Natural killer cell (primary cell): ENCODE results near the gene JSRP1. TPM values are rescaled to one million over a fixed set of nuclear protein-coding genes. Genes with fewer than 3 reads are reported as not detected.

Experiments
- ATAC-seq, 3 donors: fragments of 150-1000 bp in 2 of 3; fragments of 200-7000 bp in 1 of 3; cut with Tn5 transposase; 1 replicate in 1 of 3; 2 replicates in 2 of 3; pipeline ENCODE4 v1.10.0; 2021; ENCODE audit warnings: mild to moderate bottlenecking in 2 of 3, moderate library complexity in 2 of 3
- DNase-seq, 2 donors: peaks; one replicate each; pipeline versions ENCODE4 v3.0.0 to v3.0.0-alpha.2; 2013 to 2021; ENCODE audit warnings: mixed read lengths in 1 of 2
- H3K27ac ChIP-seq: one replicate; pipeline ENCODE4 v1.5.1; 2013; ENCODE audit warnings: mild to moderate bottlenecking, low read length
- H3K27me3 ChIP-seq: one replicate; pipeline ENCODE4 v1.6.1; 2013; ENCODE audit warnings: low read length; ENCODE audit not compliant: control insufficient read depth, insufficient read depth
- H3K36me3 ChIP-seq: one replicate; pipeline ENCODE4 v1.6.1; 2013; ENCODE audit warnings: low read length; ENCODE audit not compliant: control insufficient read depth, insufficient read depth
- H3K4me1 ChIP-seq: one replicate; pipeline ENCODE4 v1.6.1; 2013; ENCODE audit warnings: low read length; ENCODE audit not compliant: control insufficient read depth, insufficient read depth
- H3K4me3 ChIP-seq: one replicate; pipeline ENCODE4 v1.5.1; 2013; ENCODE audit warnings: low read length
- H3K9me3 ChIP-seq: one replicate; pipeline ENCODE4 v1.6.1; 2013; ENCODE audit warnings: low read length; ENCODE audit not compliant: control insufficient read depth, insufficient read depth
- H3K27ac Mint-ChIP-seq, 2 donors: one replicate each; pipeline ENCODE4 v1.8.0; 2022; ENCODE audit warnings: mild to moderate bottlenecking in 2 of 2, mixed read lengths in 2 of 2, moderate library complexity in 1 of 2
- H3K27me3 Mint-ChIP-seq, 2 donors: one replicate each; pipeline ENCODE4 v1.8.0; 2022; ENCODE audit warnings: low read depth in 2 of 2, mixed read lengths in 2 of 2
- H3K36me3 Mint-ChIP-seq: one replicate; pipeline ENCODE4 v1.8.0; 2022; ENCODE audit warnings: mixed read lengths
- H3K4me1 Mint-ChIP-seq, 2 donors: one replicate each; pipeline ENCODE4 v1.8.0; 2022; ENCODE audit warnings: mixed read lengths in 2 of 2
- H3K4me3 Mint-ChIP-seq: one replicate; pipeline ENCODE4 v1.8.0; 2022; ENCODE audit warnings: mild to moderate bottlenecking, moderate library complexity, mixed read lengths
- H3K9me3 Mint-ChIP-seq, 2 donors: one replicate each; pipeline ENCODE4 v1.8.0; 2022; ENCODE audit warnings: mixed read lengths in 2 of 2
- WGBS: methylation state at CpG from one replicate; pipeline ENCODE4 v1.1.7; 2013; ENCODE audit warnings: missing lambda C conversion rate; ENCODE audit not compliant: insufficient coverage; 5-methylcytosine and 5-hydroxymethylcytosine counted together
- intact Hi-C: fragments of 100-400 bp; cut with micrococcal nuclease; formaldehyde crosslinking; loops from one replicate; pipeline ENCODE4 v1.14.2; 2022
- total RNA-seq, 4 donors: library from RNA; stranded (reverse); fragments of 120-200 nt in 1 of 4; gene quantifications; one replicate each; pipeline versions ENCODE4 v1.2.3 to v1.2.4, GENCODE V29; 2013 to 2022
- TF ChIP-seq, protein P1 (sequence below): fragments of 200-600 bp; IDR thresholded peaks from one replicate; pipeline ENCODE4 v1.8.0; 2022; ENCODE audit warnings: antibody characterized with exemption

The JSRP1 gene
- total RNA-seq, result 1 to 10 TPM in 1 of 3 donors, under 1 TPM in 1, not detected in 1; 0.82 to 2.0 TPM
- total RNA-seq (2013), result 1.2 TPM

GRCh38 chr19:2255982-2256685 lies at the start of gene JSRP1:
Gene JSRP1 (minus strand): TSS chr19:2256417. CDS start chr19:2255314, 1,103 bp downstream.
- Mint-ChIP-seq H3K4me3 (no peak within 1 kb of the TSS), H3K36me3 (no peaks in the 10 kb centered on the region), H3K27me3 (peaks cover 0 to 18% of the 10 kb centered on the region in 2 donors), H3K4me1 (peaks cover 6 to 23% of the 10 kb centered on the region in 2 donors), H3K27ac (peak within 1 kb of the TSS; percentile 85 to 87), H3K9me3 (no peaks in the 10 kb centered on the region)
- TF ChIP-seq, protein P1, sequence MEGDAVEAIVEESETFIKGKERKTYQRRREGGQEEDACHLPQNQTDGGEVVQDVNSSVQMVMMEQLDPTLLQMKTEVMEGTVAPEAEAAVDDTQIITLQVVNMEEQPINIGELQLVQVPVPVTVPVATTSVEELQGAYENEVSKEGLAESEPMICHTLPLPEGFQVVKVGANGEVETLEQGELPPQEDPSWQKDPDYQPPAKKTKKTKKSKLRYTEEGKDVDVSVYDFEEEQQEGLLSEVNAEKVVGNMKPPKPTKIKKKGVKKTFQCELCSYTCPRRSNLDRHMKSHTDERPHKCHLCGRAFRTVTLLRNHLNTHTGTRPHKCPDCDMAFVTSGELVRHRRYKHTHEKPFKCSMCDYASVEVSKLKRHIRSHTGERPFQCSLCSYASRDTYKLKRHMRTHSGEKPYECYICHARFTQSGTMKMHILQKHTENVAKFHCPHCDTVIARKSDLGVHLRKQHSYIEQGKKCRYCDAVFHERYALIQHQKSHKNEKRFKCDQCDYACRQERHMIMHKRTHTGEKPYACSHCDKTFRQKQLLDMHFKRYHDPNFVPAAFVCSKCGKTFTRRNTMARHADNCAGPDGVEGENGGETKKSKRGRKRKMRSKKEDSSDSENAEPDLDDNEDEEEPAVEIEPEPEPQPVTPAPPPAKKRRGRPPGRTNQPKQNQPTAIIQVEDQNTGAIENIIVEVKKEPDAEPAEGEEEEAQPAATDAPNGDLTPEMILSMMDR, result no peak
- no peaks in the 10 kb centered on the region for H3K9me3 ChIP-seq
- DNase-seq, result peak in 1 of 2 donors; percentile 42
- H3K4me3 ChIP-seq, result no peak within 1 kb of the TSS
- WGBS, result 76% methylated on average over 24 of the region's 24 CpGs
- no peaks in the 10 kb centered on the region for H3K36me3 ChIP-seq
- intact Hi-C loops, result no loop called here
- peaks cover 24% of the 10 kb centered on the region for H3K27me3 ChIP-seq
- no peak within 1 kb of the TSS for H3K27ac ChIP-seq
- H3K4me1 ChIP-seq, result peaks cover 60% of the 10 kb centered on the region
- ATAC-seq, result peak in 2 of 3 donors; percentile 11 to 23

DNA sequence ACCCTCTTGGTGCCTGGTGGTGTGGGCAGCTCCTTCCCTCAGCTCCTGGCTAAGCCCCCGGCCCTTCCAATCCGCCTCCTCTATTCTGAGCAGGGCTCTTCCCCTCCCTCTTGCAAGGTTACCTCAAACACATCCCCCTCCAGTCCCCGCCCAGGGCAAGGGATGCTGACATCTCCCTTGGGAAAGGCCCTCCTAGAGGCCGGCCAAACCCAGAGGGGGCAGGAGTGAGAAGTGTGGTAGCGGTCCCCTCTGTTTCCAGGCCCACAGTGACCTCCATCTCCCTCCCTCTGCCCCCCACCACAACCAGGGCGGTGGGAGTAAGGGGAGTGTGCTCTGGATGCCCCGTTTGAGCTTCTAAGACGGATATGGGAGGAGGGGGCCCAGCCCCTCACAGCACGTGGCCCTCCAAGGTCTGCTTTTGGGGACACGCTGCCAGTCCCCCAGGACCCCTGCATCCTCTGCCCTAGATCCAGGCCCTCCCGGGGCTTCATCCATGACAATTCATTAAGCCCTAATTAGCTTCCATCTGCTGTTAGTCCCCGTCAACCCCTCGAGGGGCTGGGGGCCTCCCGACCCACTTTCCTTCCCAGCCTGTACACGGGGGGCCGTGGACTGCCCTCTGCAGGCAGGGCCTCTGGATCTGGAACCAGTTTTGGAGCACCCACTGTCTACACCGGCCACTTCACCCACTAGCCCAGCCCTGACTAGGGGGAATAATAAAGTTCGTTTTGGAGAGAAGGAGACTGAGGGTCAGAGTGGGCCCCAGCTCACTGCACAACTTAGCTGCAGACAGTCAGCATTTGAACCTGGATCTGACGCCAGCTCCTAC lies 49.4 kb upstream of the JSRP1 start:
- Histone ChIP-seq H3K4me1 (peaks cover 29% of the 10 kb centered on the region), H3K4me3 (no peak overlapping the region), H3K9me3 (no peaks in the 10 kb centered on the region), H3K27me3 (peaks cover 48% of the 10 kb centered on the region), H3K36me3 (no peaks in the 10 kb centered on the region), H3K27ac (no peak overlapping the region)
- Mint-ChIP-seq H3K4me3 (no peak overlapping the region), H3K27ac (no peak overlapping the region), H3K4me1 (peaks cover 7 to 28% of the 10 kb centered on the region in 2 donors), H3K36me3 (no peaks in the 10 kb centered on the region), H3K27me3 (peaks cover 40 to 48% of the 10 kb centered on the region in 2 donors), H3K9me3 (no peaks in the 10 kb centered on the region)
- 72% methylated on average over 13 of the region's 19 CpGs for WGBS
- ATAC-seq (no peak), DNase-seq (no peak)
- intact Hi-C loops, result no loop called here
- TF ChIP-seq, protein P1, result no peak

- DNase-seq (no peak), ATAC-seq (no peak)
- no peak overlapping the region for H3K4me3 Mint-ChIP-seq
These were observed 47.1 kb upstream of the JSRP1 start for GRCh38 chr19:2303211-2303798.

More at GRCh38 chr19:2303211-2303798, 47.1 kb upstream of the JSRP1 start:
- Mint-ChIP-seq H3K27me3 (peaks cover 32 to 33% of the 10 kb centered on the region in 2 donors), H3K27ac (peak overlapping the region in 1 of 2 donors; percentile 60), H3K9me3 (no peaks in the 10 kb centered on the region), H3K4me1 (peaks cover 7 to 27% of the 10 kb centered on the region in 2 donors), H3K36me3 (no peaks in the 10 kb centered on the region)
- peaks cover 34% of the 10 kb centered on the region for H3K27me3 ChIP-seq
- no peaks in the 10 kb centered on the region for H3K36me3 ChIP-seq
- H3K4me1 ChIP-seq, result peaks cover 35% of the 10 kb centered on the region
- H3K27ac ChIP-seq, result no peak overlapping the region
- intact Hi-C loops, result no loop called here
- WGBS, result 57% methylated on average over 26 of the region's 26 CpGs
- no peaks in the 10 kb centered on the region for H3K9me3 ChIP-seq
- TF ChIP-seq, protein P1, result no peak
- no peak overlapping the region for H3K4me3 ChIP-seq
